ENCODE data around the gene CDH13. TPM values are rescaled to one million over a fixed set of nuclear protein-coding genes. Genes with fewer than 3 reads are reported as not detected.

Gene CDH13
- total and polyA plus RNA-seq, 2 experiments from 2014 or later, result 1.6 to 4.4 TPM

- Histone ChIP-seq H3K4me1 (ENCODE audit: insufficient read depth) (no peaks in the 10 kb centered on the region), H2AFZ (no peak overlapping the region), H3K4me3 (no peak overlapping the region), H3K4me2 (no peak overlapping the region), H3K79me2 (replicated peaks; ENCODE audit: insufficient read depth) (no peaks in the 10 kb centered on the region), H3K36me3 (ENCODE audit: insufficient read depth) (no peaks in the 10 kb centered on the region), H3K9me2 (ENCODE audit: insufficient read depth) (no peaks in the 10 kb centered on the region), H4K20me1 (replicated peaks; ENCODE audit: insufficient read depth) (no peaks in the 10 kb centered on the region), H3K27me3 (ENCODE audit: insufficient read depth) (no peaks in the 10 kb centered on the region), H3K27ac (ENCODE audit: low read depth) (no peak overlapping the region), H3F3A (replicated peaks; ENCODE audit: low read depth) (no peaks in the 10 kb centered on the region)
- H3K4me1 Mint-ChIP-seq, result peaks cover 6% of the 10 kb centered on the region; the same call in 2 of the 3 replicates
- H3K9me3 Mint-ChIP-seq, result peaks cover 5% of the 10 kb centered on the region; the same call in 2 of the 3 replicates
- H3K4me3 Mint-ChIP-seq, result no peak overlapping the region
- peaks cover 2% of the 10 kb centered on the region for H3K27me3 Mint-ChIP-seq (ENCODE audit: insufficient read depth, low read depth, poor library complexity)
- TF ChIP-seq POLR2AphosphoS5 (IDR thresholded peaks at IDR 0.05; ENCODE audit: low read depth) (no peak), ZNF331 (CRISPR knock-in tag; IDR thresholded peaks at IDR 0.05; ENCODE audit: low read depth) (no peak)
- 0 out of 3 replicates have a peak, but pooled peaks cover 5% of the 10 kb centered on the region for H3K36me3 Mint-ChIP-seq (ENCODE audit: low read depth)
- H3K27ac Mint-ChIP-seq, result no peak overlapping the region
- ATAC-seq (no peak), DNase-seq (ENCODE audit: low spot score) (no peak)
These were observed 10.2 kb downstream of the CDH13 start for GRCh38 chr16:82636958-82637357.

GRCh38 chr16:82638095-82638798 is 11.5 kb downstream of the CDH13 start:
- H3K4me1 ChIP-seq (ENCODE audit: insufficient read depth), result peaks cover 8% of the 10 kb centered on the region; the same call in 1 of the 2 replicates
- H4K20me1 ChIP-seq (replicated peaks; ENCODE audit: insufficient read depth), result no peaks in the 10 kb centered on the region
- no peaks in the 10 kb centered on the region; the same call in 2 of the 3 replicates for H3K9me3 Mint-ChIP-seq
- ATAC-seq, result no peak
- no peak overlapping the region for H3K4me3 Mint-ChIP-seq
- peaks cover 12% of the 10 kb centered on the region; the same call in 2 of the 3 replicates for H3K4me1 Mint-ChIP-seq
- H3K36me3 Mint-ChIP-seq (ENCODE audit: low read depth), result no peaks in the 10 kb centered on the region
- H3K4me3 ChIP-seq, result no peak overlapping the region
- H3K36me3 ChIP-seq (ENCODE audit: insufficient read depth), result no peaks in the 10 kb centered on the region
- no peak overlapping the region for H2AFZ ChIP-seq
- H3K27ac ChIP-seq (ENCODE audit: low read depth), result no peak overlapping the region
- H3K27ac Mint-ChIP-seq, result 0 out of 2 replicates have a peak overlapping the region, but pooled peaks have one; percentile 39
- no peak overlapping the region for H3K4me2 ChIP-seq
- no peaks in the 10 kb centered on the region for H3K9me2 ChIP-seq (ENCODE audit: insufficient read depth)
- no peaks in the 10 kb centered on the region for H3K79me2 ChIP-seq (replicated peaks; ENCODE audit: insufficient read depth)
- peaks cover 2% of the 10 kb centered on the region for H3K27me3 Mint-ChIP-seq (ENCODE audit: insufficient read depth, low read depth, poor library complexity)
- H3K27me3 ChIP-seq (ENCODE audit: insufficient read depth), result no peaks in the 10 kb centered on the region
- H3F3A ChIP-seq (replicated peaks; ENCODE audit: low read depth), result no peaks in the 10 kb centered on the region
- no peak for DNase-seq (ENCODE audit: low spot score)
- TF ChIP-seq CREB1 (CRISPR knock-in tag; IDR thresholded peaks at IDR 0.05; ENCODE audit: low read depth), result no peak
- TF ChIP-seq NANOG (IDR thresholded peaks at IDR 0.05; ENCODE audit: borderline replicate concordance), result no peak
- no peak for TF ChIP-seq EZH2 (IDR thresholded peaks at IDR 0.05; ENCODE audit: low read depth, unreplicated experiment)
- TF ChIP-seq JUNB (IDR thresholded peaks at IDR 0.05; ENCODE audit: unreplicated experiment), result no peak
- TF ChIP-seq ZNF462 (CRISPR knock-in tag; IDR thresholded peaks at IDR 0.05), result no peak
- no peak for TF ChIP-seq REST (IDR thresholded peaks at IDR 0.05; ENCODE audit: unreplicated experiment)
- no peak for TF ChIP-seq POLR2AphosphoS5 (IDR thresholded peaks at IDR 0.05; ENCODE audit: low read depth)
- TF ChIP-seq CTCF (conservative IDR thresholded peaks at IDR 0.05; ENCODE audit: low read depth in 2 of 2), result no peak

All from GM23338 (cell line).